Transverse colon (tissue), 4 donors: Measurements from ENCODE around the gene RSAD1. TPM values are rescaled to one million over a fixed set of nuclear protein-coding genes. Genes with fewer than 3 reads are reported as not detected.

Experiments used
- DNase-seq: peaks from one replicate; pipeline ENCODE4 v3.0.0-alpha.2; 2019
- H3K27ac ChIP-seq, 4 donors: fragments of 200-600 bp; sonication (generic); 2 replicates each; pipeline ENCODE4 v1.5.1; 2016 to 2018; ENCODE audit warnings: inconsistent platforms in 4 of 4
- H3K27me3 ChIP-seq: fragments of 200-600 bp; sonication (generic); 2 replicates; pipeline ENCODE4 v1.5.1; 2017; ENCODE audit warnings: inconsistent platforms
- H3K36me3 ChIP-seq, 4 donors: fragments of 200-600 bp; sonication (generic); 2 replicates each; pipeline ENCODE4 v1.5.1; 2017 to 2019; ENCODE audit warnings: inconsistent platforms in 4 of 4
- H3K4me1 ChIP-seq, 4 donors: fragments of 200-600 bp; sonication (generic); 2 replicates each; pipeline ENCODE4 v1.5.1; 2017 to 2020; ENCODE audit warnings: inconsistent platforms in 4 of 4
- H3K4me3 ChIP-seq, 4 donors: fragments of 200-600 bp; sonication (generic); 1 replicate in 1 of 4; 2 replicates in 3 of 4; pipeline versions ENCODE4 v1.5.1 to v1.6.1; 2017 to 2019; ENCODE audit warnings: inconsistent platforms in 4 of 4
- H3K9me3 ChIP-seq, 2 donors: fragments of 200-600 bp; sonication (generic); 2 replicates each; pipeline ENCODE4 v1.5.1; 2017 to 2019; ENCODE audit warnings: inconsistent platforms in 2 of 2
- CTCF ChIP-seq, 5 experiments: fragments of 200-600 bp in 3 of 5; fragments of 450-650 bp in 2 of 5; sonication (generic) in 3 of 5; IDR thresholded peaks; 1 replicate in 2 of 5; 2 replicates in 3 of 5; pipeline ENCODE4 v1.5.1; 2016 to 2017; ENCODE audit warnings: antibody characterized with exemption in 5 of 5, inconsistent platforms in 3 of 5, mild to moderate bottlenecking in 2 of 5, moderate library complexity in 1 of 5
- EP300 ChIP-seq: sonication (generic); formaldehyde crosslinking; IDR thresholded peaks from one replicate; pipeline ENCODE4 v1.6.1; 2017; ENCODE audit warnings: antibody characterized with exemption, low read depth
- POLR2A ChIP-seq: fragments of 450-650 bp; IDR thresholded peaks from one replicate; pipeline ENCODE4 v1.6.1; 2016; ENCODE audit warnings: antibody characterized with exemption, mild to moderate bottlenecking, moderate library complexity
- POLR2AphosphoS5 ChIP-seq, 3 donors: sonication (generic); formaldehyde crosslinking; IDR thresholded peaks; one replicate each; pipeline ENCODE4 v1.6.1; 2016; ENCODE audit warnings: antibody characterized with exemption in 3 of 3
- WGBS, 2 donors: methylation state at CpG; one replicate each; pipeline ENCODE4 v1.1.5; 2018; ENCODE audit warnings: low coverage in 1 of 2; 5-methylcytosine and 5-hydroxymethylcytosine counted together
- in situ Hi-C, 4 donors: fragments of 200-750 bp; cut with MboI; loops; one replicate each; pipeline versions ENCODE4 v1.15.0 to v1.15.1; 2017; ENCODE audit warnings: low sequenced_read_pairs in 3 of 4, low pct_ligation_motif_present in 1 of 4, low pct_unique_long_range_greater_than_20kb in 1 of 4
- intact Hi-C: fragments of 100-400 bp; cut with DNase I; formaldehyde crosslinking; loops from one replicate; pipeline ENCODE4 v1.15.1; 2023; ENCODE audit warnings: low total_unique reads
- total RNA-seq, 4 donors: library from RNA; depleted of rRNA; stranded (reverse); fragments of >200 nt; gene quantifications; one replicate each; pipeline ENCODE4 v1.1.0, GENCODE V29; 2016

Gene RSAD1
- total RNA-seq, 4 donors from 2014 or later, result 19.1 to 35.6 (median 28.2) TPM

GRCh38 chr17:50480854-50481490, 2.3 kb downstream of the RSAD1 start:
- no peaks in the 10 kb centered on the region for H3K9me3 ChIP-seq
- no peak for TF ChIP-seq CTCF (IDR thresholded peaks at IDR 0.05)
- TF ChIP-seq POLR2A, result no peak
- no peak for TF ChIP-seq POLR2AphosphoS5 (IDR thresholded peaks at IDR 0.05)
- no peak for TF ChIP-seq EP300
- H3K4me1 ChIP-seq, result peaks cover 16 to 42% (median 28%) of the 10 kb centered on the region in 4 donors
- intact Hi-C loops (loop anchor here (10.0 kb wide), 1 partner anchor 64 kb away; the partner anchor contains the start of gene SPATA20), in situ Hi-C loops (loop anchor here in 1 of 4 donors (10.0 kb wide), 1 partner anchor 64 kb away; the partner anchor contains the start of gene SPATA20)
- no peak overlapping the region for H3K4me3 ChIP-seq
- WGBS, 2 donors, result 75 to 82% methylated on average over 2 of the region's 2 CpGs
- H3K36me3 ChIP-seq, result peaks cover 0 to 16% (median 5%) of the 10 kb centered on the region in 4 donors
- DNase-seq, result no peak
- peak overlapping the region in 2 of 4 donors; percentile 14 to 90 for H3K27ac ChIP-seq
- H3K27me3 ChIP-seq, result no peaks in the 10 kb centered on the region

GRCh38 chr17:50481648-50482047, 3.0 kb downstream of the RSAD1 start:
- Histone ChIP-seq H3K4me3 (no peak overlapping the region), H3K4me1 (peaks cover 16 to 41% (median 25%) of the 10 kb centered on the region in 4 donors), H3K36me3 (peaks cover 0 to 16% (median 5%) of the 10 kb centered on the region in 4 donors), H3K9me3 (no peaks in the 10 kb centered on the region), H3K27me3 (no peaks in the 10 kb centered on the region), H3K27ac (peak overlapping the region; percentile 47 to 83 (median 80))
- DNase-seq, result no peak
- in situ Hi-C loops (loop anchor here in 1 of 4 donors (10.0 kb wide), 1 partner anchor 63 kb away; the partner anchor contains the start of gene SPATA20), intact Hi-C loops (loop anchor here (10.0 kb wide), 1 partner anchor 63 kb away; the partner anchor contains the start of gene SPATA20)
- no peak for TF ChIP-seq CTCF (IDR thresholded peaks at IDR 0.05)
- no peak for TF ChIP-seq EP300
- TF ChIP-seq POLR2A, result no peak
- no peak for TF ChIP-seq POLR2AphosphoS5 (IDR thresholded peaks at IDR 0.05)
- 73 to 80% methylated on average over 1 to 4 of the region's 4 CpGs for WGBS, 2 donors

GRCh38 chr17:50482110-50482509, 3.5 kb downstream of the RSAD1 start:
- intact Hi-C loops, result loop anchor here (10.0 kb wide), 1 partner anchor 63 kb away; the partner anchor contains the start of gene SPATA20

More at GRCh38 chr17:50482110-50482509, 3.5 kb downstream of the RSAD1 start:
- DNase-seq, result no peak
- no peak for TF ChIP-seq EP300
- TF ChIP-seq POLR2AphosphoS5 (IDR thresholded peaks at IDR 0.05), result no peak
- no peak for TF ChIP-seq POLR2A
- no peak for TF ChIP-seq CTCF (IDR thresholded peaks at IDR 0.05)
- H3K27ac ChIP-seq, result peak overlapping the region; percentile 47 to 83 (median 80)
- WGBS, 2 donors, result 83% methylated on average over 23 of the region's 23 CpGs; no CpG with 5 or more reads in 1 of the 2 donors
- H3K27me3 ChIP-seq, result no peaks in the 10 kb centered on the region
- H3K9me3 ChIP-seq, result no peaks in the 10 kb centered on the region
- H3K36me3 ChIP-seq, result peaks cover 0 to 16% (median 5%) of the 10 kb centered on the region in 4 donors
- in situ Hi-C loops, result loop anchor here in 1 of 4 donors (10.0 kb wide), 1 partner anchor 63 kb away; the partner anchor contains the start of gene SPATA20
- H3K4me3 ChIP-seq, result no peak overlapping the region
- H3K4me1 ChIP-seq, result peaks cover 16 to 38% (median 22%) of the 10 kb centered on the region in 4 donors
